Germinal center (tissue), 1 donor: ENCODE measurements around the gene CWF19L2.
"Not testable (repeated sequence)": the region's sequence is repeated elsewhere in the genome, so short reads cannot be mapped to it uniquely, and the experiment has no call there.

Experiments used
- DNase-seq: peaks from one replicate; pipeline ENCODE4 v3.0.0; 2012; ENCODE audit warnings: mixed read lengths, low spot score

The CWF19L2 gene

DNA sequence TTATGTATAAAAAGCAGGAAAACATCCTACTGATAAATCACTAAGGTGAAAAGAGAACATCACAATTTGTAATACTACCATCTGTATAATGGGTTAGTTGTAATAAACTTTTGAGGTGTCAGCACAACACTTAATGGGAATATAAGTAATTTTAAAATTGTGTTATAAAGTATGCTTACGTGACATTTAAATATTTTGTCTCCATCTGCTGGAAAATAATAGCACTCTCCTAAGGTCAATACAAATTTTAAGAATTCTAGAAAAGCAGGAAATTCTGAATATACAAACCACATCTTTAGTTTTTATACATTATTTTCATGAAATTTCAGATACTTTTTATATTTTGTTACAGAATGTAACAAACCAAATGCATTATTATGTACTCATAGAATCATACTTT is 19.5 kb downstream of the CWF19L2 start:
- DNase-seq: no peak

GRCh38 chr11:107430525-107430924 is 27.1 kb downstream of the CWF19L2 start:
- no peak for DNase-seq

GRCh38 chr11:107427569-107428180 is 29.9 kb downstream of the CWF19L2 start:
- DNase-seq: no peak

- DNase-seq: no peak
Measured at GRCh38 chr11:107413352-107413751, 44.3 kb downstream of the CWF19L2 start.

DNA sequence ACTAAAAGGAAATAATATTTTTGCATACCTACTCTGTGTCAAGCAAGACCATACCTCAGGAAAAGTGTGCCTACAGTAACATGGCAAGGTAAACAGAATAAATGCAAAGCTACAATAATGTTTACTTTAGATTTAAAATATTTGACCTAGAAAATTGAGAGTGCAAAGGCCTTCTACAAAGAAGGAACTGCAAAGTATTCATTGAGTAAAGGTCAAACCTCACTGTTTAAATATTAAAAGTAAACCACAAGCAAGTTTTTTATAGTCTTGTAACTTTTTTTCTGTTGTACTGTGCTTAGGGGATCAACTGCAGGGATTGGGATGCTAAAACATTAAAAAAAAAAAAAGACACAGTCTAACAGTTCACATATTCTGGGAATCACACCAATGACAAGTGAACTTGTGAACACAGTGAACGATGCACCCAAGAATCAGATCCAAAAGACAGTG is 48.8 kb downstream of the CWF19L2 start:
- no peak for DNase-seq

- no peak for DNase-seq
Measured at GRCh38 chr11:107405260-107405659, 52.4 kb downstream of the CWF19L2 start.

DNA sequence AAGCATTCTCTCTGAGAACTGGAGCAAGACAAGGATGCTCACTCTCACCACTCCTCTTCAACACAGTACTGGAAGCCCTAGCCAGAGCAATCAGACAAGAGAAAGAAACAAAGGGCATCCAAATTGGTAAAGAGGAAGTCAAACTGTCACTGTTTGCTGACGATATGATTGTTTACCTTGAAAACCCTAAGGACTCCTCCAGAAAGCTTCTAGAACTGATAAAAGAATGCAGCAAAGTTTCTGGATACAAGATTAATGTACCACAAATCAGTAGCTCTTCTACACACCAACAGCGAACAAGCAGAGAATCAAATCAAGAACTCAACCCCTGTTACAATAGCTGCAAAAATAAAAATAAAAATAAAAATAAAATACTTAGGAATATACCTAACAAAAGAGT is 56.5 kb downstream of the CWF19L2 start:
- not testable (repeated sequence) for DNase-seq

DNA sequence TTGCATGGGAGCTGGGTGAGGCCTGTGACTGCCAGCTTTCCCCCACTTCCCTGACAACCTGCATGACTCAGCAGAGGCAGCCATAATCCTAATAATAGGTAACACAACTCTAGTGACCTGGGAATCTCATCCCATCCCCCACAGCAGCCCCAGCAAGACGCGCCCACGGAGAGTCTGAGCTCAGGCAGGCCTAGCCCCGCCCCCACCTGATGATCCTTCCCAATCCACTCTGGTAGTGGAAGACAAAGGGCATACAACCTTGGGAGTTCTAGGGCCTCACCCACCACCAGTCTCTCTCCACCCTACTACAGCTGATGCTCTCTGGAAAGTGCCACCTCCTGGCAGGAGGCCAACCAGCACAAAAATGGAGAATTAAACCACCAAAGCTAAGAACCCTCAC is 60.3 kb downstream of the CWF19L2 start:
- DNase-seq: no peak

GRCh38 chr11:107392611-107393010 is 65.0 kb downstream of the CWF19L2 start:
- DNase-seq: no peak

DNA sequence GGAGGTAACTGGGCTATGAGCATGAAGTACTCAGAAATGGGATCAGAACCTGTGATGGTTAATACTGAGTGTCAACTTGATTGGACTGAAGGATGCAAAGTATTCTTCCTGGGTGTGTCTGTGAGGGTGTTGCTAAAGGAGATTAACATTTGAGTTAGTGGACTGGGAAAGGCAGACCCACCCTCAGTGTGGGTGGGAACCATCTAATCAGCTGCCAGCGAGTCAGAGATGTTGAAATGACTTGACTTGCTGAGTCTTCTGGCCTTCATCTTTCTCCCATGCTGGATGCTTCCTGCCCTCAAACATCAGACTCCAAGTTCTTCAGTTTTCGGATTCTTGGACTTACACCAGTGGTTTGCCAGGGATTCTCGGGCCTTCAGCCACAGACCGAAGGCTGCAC is 66.9 kb downstream of the CWF19L2 start:
- not testable (repeated sequence) for DNase-seq

- no peak for DNase-seq
Measured at GRCh38 chr11:107387666-107388065, 70.0 kb downstream of the CWF19L2 start.

DNA sequence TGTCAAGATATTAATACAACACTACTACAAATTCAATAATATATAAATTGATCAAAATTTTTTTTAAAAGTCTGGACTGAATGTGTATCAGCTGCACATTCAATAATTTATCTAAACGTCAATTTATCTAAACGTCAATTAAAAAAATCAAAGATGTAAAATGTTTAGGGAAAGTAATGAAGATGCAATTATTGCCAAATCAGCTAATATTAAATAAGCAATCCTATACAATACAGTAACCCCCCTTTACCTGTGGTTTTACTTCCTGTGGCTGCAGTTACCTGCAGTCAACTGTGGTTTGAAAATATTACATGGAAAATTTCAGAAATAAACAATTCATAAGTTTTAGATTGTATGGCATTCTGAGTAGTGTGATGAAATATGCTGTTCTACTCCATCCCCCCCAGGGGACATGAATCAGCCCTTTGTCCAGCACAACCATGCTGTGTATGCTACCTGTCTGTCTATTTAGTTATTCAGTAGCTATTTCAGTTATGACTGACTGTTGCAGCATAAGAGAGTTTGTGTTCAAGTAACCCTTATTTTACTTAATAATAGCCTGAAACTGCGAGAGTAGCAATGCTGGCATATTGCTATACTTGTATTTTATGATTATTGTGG is 72.2 kb downstream of the CWF19L2 start:
- no peak for DNase-seq

- DNase-seq: no peak
Measured at GRCh38 chr11:107384144-107384852, 73.3 kb downstream of the CWF19L2 start.

- no peak for DNase-seq
Measured at GRCh38 chr11:107372439-107372838, 85.2 kb downstream of the CWF19L2 start.

DNA sequence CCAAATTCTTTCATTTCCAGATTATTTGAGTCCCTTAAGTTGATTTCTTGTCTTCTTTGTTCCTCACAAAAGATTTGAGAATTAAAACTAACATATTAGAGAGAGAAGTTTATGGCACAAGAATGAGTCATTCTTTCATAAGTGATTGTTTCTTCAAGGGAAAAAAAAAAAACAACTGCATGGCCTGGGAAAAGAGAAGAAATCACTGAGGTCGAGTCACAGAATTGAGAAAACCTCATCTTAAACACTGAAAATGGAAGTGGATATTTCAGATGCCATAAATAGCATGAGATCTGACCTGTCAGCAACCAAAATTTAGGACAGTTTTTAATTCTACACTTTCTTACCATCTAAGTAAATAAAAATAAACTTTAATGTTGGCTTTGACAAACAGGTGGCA is 87.2 kb downstream of the CWF19L2 start:
- no peak for DNase-seq

GRCh38 chr11:107359701-107360100 is 97.9 kb downstream of the CWF19L2 start:
- no peak for DNase-seq

DNA sequence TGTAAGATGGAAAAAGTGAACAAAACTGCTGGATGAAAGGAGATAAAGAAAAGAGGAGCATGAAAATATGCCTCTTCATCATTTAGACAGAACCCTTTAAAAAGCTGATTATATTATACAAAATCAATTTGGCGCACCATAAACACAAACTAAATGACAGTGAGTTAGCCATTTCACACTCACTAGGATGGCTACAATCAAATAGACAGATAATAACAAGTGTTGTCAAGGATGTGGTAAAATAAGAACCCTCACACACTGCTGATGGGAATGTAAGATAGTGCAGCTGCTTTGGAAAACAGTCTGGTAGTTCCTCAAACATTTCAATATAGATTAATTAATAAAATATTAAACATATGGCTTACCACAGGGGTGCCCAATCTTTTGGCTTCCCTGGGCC is 99.7 kb downstream of the CWF19L2 start:
- no peak for DNase-seq

GRCh38 chr11:107354780-107355179 is 102.8 kb downstream of the CWF19L2 start:
- no peak for DNase-seq

DNA sequence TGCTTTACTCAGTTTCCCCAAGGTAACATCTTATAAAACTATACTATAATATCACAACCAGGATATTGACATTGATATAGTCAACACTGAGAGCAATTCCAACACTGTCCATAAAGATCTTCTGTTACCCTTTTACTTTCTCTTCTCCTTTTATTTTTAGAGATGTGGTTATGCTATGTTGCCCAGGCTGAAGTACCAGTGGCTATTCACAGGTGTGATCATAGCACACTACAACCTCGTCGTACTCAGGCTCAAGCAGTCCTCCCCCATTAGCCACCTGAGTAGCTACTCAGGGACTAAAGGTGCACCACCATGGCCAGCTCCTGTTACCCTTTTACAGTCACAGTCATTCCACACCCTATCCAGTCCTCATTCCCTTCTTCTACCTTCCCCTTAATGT is 119.7 kb downstream of the CWF19L2 start:
- DNase-seq: peak; percentile 3

GRCh38 chr11:107331728-107332127 is 125.9 kb downstream of the CWF19L2 start:
- DNase-seq: no peak

DNA sequence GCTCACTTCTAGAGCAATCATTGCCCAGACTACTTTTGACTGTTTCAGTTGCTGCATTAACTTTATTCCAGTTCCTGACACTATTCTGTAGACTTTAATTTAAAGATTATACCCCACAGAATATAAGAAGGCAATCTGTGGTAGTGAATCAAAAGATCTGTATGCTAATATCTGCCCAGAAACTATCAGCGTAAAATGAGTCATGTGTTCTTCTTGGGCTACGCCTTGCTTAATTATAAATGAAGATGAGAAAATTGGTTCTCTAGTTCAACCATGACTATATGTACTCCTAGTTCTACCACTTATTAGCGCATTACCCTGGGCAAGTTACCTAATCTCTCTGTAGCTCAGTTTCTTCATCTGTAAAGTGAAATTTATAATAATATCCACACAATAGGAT is 128.5 kb downstream of the CWF19L2 start:
- DNase-seq: no peak

DNA sequence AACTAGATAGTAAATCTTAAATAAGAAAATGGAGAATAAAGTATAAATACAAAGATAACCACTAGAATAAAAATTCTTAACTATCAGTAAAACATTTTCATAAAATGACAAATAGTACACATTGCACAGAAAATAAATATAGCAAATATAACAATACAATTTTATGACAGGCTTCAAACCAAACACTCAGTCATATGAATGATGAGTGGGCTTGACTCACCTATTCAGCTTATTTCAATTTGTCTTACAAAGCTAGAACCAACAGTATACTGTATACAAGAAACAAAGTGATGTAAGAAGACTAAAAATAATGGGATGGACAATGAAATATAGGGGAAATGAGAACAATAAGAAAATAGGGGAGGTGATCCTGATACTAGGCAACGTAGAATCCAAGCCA is 141.2 kb downstream of the CWF19L2 start:
- DNase-seq: no peak

- no peak for DNase-seq
Measured at GRCh38 chr11:107307991-107308390, 149.6 kb downstream of the CWF19L2 start.
